Measurements from ENCODE around the gene KIN. TPM values are rescaled to one million over a fixed set of nuclear protein-coding genes. Genes with fewer than 3 reads are reported as not detected.

Gene KIN
- total and polyA plus RNA-seq, 2 of the 4 experiments (the other 2 are of a cell fraction) = 3.0 to 6.4 TPM

DNA sequence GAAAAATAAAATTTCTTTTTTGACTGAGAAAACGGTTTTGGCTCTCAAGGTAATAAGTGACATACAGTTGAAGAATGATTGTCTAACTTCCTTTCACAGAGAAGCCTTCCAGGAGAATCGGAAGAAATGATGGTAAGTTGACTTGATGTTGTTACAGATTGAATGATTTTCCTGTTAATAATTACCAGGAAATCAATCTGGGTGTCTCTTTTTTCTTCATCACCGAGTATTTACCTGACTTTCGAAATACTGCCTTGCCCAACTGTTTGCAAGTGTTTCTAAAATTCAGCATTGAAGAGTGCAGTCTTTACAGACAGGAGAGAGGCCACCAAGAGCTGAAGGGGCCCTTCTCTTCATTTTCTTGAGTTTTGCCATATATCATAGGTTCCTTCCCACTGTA lies 80.7 kb downstream of the KIN start:
- intact Hi-C loops (cut with micrococcal nuclease) = no loop called here
- no peak overlapping the region for H2AK9ac ChIP-seq (replicated peaks; ENCODE audit: low read depth, low read length, poor library complexity)
- dilution Hi-C loops (cut with HindIII; ENCODE audit: low sequenced_read_pairs, unreplicated experiment) = no loop called here
- H2AFZ ChIP-seq (replicated peaks; ENCODE audit: low read length, poor library complexity) = no peak overlapping the region
- in situ Hi-C loops (cut with MboI; ENCODE audit: low sequenced_read_pairs) = no loop called here
- H3K9ac ChIP-seq (ENCODE audit: low read depth, low read length) = no peak overlapping the region
- H3K36me3 ChIP-seq (ENCODE audit: control insufficient read depth, insufficient read depth, low read length) = no peaks in the 10 kb centered on the region
- H4K91ac ChIP-seq (ENCODE audit: insufficient read depth, low read depth, low read length) = no peak overlapping the region
- H3K23ac ChIP-seq (ENCODE audit: low read depth, low read length) = no peak overlapping the region
- H2BK15ac ChIP-seq (ENCODE audit: low read depth, low read length) = no peak overlapping the region
- no peak overlapping the region for H3K18ac ChIP-seq (ENCODE audit: low read depth, low read length)
- H3K4me2 ChIP-seq (ENCODE audit: low read depth, low read length) = no peak overlapping the region
- no peak overlapping the region for H3K4me3 ChIP-seq (ENCODE audit: insufficient read depth, low read depth, low read length)
- no peaks in the 10 kb centered on the region for H3K9me1 ChIP-seq (ENCODE audit: insufficient read depth, low read length)
- H3K27ac ChIP-seq (ENCODE audit: insufficient read depth, low read length) = no peak overlapping the region
- H2BK5ac ChIP-seq (ENCODE audit: low read depth, low read length, poor library complexity, severe bottlenecking) = no peak overlapping the region
- H2BK20ac ChIP-seq (ENCODE audit: low read depth, low read length) = no peak overlapping the region
- no peaks in the 10 kb centered on the region for H3K79me1 ChIP-seq (ENCODE audit: low read depth in 1 of 2, low read length in 2 of 2)
- no peak overlapping the region for H3K14ac ChIP-seq (replicated peaks; ENCODE audit: low read depth, low read length)
- ATAC-seq (ENCODE audit: low read depth) = no peak
- no peak overlapping the region for H2BK120ac ChIP-seq (ENCODE audit: low read depth, low read length)
- ChIA-PET POLR2A (ENCODE audit: unreplicated experiment) (no interaction called here), CTCF (interaction anchor here (0.9 kb wide), 1 partner anchor 10 kb away, joined by 3 read pairs; no protein-coding TSS in a partner anchor)
- H3K9me3 ChIP-seq (ENCODE audit: control insufficient read depth, insufficient read depth, low read length) = no peaks in the 10 kb centered on the region
- H4K20me1 ChIP-seq (ENCODE audit: insufficient read depth, low read length) = no peaks in the 10 kb centered on the region
- TF ChIP-seq POLR2A (IDR thresholded peaks at IDR 0.05; ENCODE audit: low read depth, low read length) = no peak
- TF ChIP-seq CEBPB (IDR thresholded peaks at IDR 0.05; ENCODE audit: low read depth, low read length) = no peak
- TF ChIP-seq RAD21 (IDR thresholded peaks at IDR 0.05; ENCODE audit: low read length) = no peak
- TF ChIP-seq, protein P1, sequence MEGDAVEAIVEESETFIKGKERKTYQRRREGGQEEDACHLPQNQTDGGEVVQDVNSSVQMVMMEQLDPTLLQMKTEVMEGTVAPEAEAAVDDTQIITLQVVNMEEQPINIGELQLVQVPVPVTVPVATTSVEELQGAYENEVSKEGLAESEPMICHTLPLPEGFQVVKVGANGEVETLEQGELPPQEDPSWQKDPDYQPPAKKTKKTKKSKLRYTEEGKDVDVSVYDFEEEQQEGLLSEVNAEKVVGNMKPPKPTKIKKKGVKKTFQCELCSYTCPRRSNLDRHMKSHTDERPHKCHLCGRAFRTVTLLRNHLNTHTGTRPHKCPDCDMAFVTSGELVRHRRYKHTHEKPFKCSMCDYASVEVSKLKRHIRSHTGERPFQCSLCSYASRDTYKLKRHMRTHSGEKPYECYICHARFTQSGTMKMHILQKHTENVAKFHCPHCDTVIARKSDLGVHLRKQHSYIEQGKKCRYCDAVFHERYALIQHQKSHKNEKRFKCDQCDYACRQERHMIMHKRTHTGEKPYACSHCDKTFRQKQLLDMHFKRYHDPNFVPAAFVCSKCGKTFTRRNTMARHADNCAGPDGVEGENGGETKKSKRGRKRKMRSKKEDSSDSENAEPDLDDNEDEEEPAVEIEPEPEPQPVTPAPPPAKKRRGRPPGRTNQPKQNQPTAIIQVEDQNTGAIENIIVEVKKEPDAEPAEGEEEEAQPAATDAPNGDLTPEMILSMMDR (conservative IDR thresholded peaks at IDR 0.05; ENCODE audit: low read depth, low read length) = no peak
- TF ChIP-seq, protein P2, sequence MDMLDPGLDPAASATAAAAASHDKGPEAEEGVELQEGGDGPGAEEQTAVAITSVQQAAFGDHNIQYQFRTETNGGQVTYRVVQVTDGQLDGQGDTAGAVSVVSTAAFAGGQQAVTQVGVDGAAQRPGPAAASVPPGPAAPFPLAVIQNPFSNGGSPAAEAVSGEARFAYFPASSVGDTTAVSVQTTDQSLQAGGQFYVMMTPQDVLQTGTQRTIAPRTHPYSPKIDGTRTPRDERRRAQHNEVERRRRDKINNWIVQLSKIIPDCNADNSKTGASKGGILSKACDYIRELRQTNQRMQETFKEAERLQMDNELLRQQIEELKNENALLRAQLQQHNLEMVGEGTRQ (IDR thresholded peaks at IDR 0.05; ENCODE audit: low read depth, low read length) = no peak
- no peak for TF ChIP-seq RFX5 (IDR thresholded peaks at IDR 0.05; ENCODE audit: low read depth, low read length)
- TF ChIP-seq MAZ (IDR thresholded peaks at IDR 0.05; ENCODE audit: borderline replicate concordance, low read depth, low read length) = no peak
- TF ChIP-seq, protein P3, sequence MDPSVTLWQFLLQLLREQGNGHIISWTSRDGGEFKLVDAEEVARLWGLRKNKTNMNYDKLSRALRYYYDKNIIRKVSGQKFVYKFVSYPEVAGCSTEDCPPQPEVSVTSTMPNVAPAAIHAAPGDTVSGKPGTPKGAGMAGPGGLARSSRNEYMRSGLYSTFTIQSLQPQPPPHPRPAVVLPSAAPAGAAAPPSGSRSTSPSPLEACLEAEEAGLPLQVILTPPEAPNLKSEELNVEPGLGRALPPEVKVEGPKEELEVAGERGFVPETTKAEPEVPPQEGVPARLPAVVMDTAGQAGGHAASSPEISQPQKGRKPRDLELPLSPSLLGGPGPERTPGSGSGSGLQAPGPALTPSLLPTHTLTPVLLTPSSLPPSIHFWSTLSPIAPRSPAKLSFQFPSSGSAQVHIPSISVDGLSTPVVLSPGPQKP (IDR thresholded peaks at IDR 0.05; ENCODE audit: borderline replicate concordance, low read depth, low read length) = no peak
- no peak for TF ChIP-seq CHD1 (IDR thresholded peaks at IDR 0.05; ENCODE audit: low read depth, low read length)
- no peak for TF ChIP-seq MAFK (IDR thresholded peaks at IDR 0.05; ENCODE audit: low read depth, low read length)
- TF ChIP-seq FOS (IDR thresholded peaks at IDR 0.05; ENCODE audit: low read depth, low read length) = no peak
- no peak for TF ChIP-seq BHLHE40 (IDR thresholded peaks at IDR 0.05; ENCODE audit: low read depth, low read length)
- TF ChIP-seq SMC3 (IDR thresholded peaks at IDR 0.05; ENCODE audit: low read depth, low read length) = no peak
- no peak for TF ChIP-seq RCOR1 (IDR thresholded peaks at IDR 0.05; ENCODE audit: insufficient replicate concordance, low read length)
- no peak for TF ChIP-seq MXI1 (IDR thresholded peaks at IDR 0.05; ENCODE audit: borderline replicate concordance, low read depth, low read length)
- no peak overlapping the region for H4K8ac ChIP-seq (ENCODE audit: low read depth in 2 of 2, low read length in 2 of 2)
- no peak overlapping the region for H3K56ac ChIP-seq (ENCODE audit: extremely low read depth, insufficient read depth, low read length)
- DNase-seq = no peak
- no TSS peak for BruUV-seq (replicated peaks)
- H4K5ac ChIP-seq (ENCODE audit: low read depth, low read length) = no peak overlapping the region
- H2AK5ac ChIP-seq (ENCODE audit: low read depth, low read length) = no peak overlapping the region
- H3K4me1 ChIP-seq (ENCODE audit: control insufficient read depth, insufficient read depth, low read length) = no peaks in the 10 kb centered on the region
- no CpG with 5 or more reads among the region's 4 CpGs for WGBS, 2 experiments (ENCODE audit: extremely low coverage in 2 of 2, insufficient read length in 1 of 2)
- H3K4ac ChIP-seq (ENCODE audit: low read depth, low read length) = no peak overlapping the region
- H3K27me3 ChIP-seq (ENCODE audit: control insufficient read depth, insufficient read depth, low read length) = no peaks in the 10 kb centered on the region; the same call in 1 of the 2 replicates

All from IMR-90 (cell line).